GM21515 (cell line): ENCODE results near the gene GOLGA1.
A peak's percentile ranks its signal among the peaks of the same experiment; 100 is the strongest.

Experiments used
- ATAC-seq: cut with Tn5 transposase; IDR thresholded peaks from one replicate; pipeline ENCODE4 v1.9.1; 2021; ENCODE audit not compliant: unreplicated experiment

GOLGA1 gene

GRCh38 chr9:124885551-124885950 is 55.3 kb downstream of the GOLGA1 start:
- ATAC-seq: no peak

- no peak for ATAC-seq
These were observed 56.5 kb downstream of the GOLGA1 start for GRCh38 chr9:124884376-124884775.

- ATAC-seq: no peak
These were observed 58.7 kb downstream of the GOLGA1 start for GRCh38 chr9:124882231-124882630.

GRCh38 chr9:124881138-124881743 is 59.6 kb downstream of the GOLGA1 start:
- no peak for ATAC-seq

GRCh38 chr9:124880501-124880900 is 60.4 kb downstream of the GOLGA1 start:
- no peak for ATAC-seq

- ATAC-seq: no peak
These were observed 61.7 kb downstream of the GOLGA1 start for GRCh38 chr9:124879226-124879625.

- no peak for ATAC-seq
These were observed 62.4 kb downstream of the GOLGA1 start for GRCh38 chr9:124878518-124878917.

- no peak for ATAC-seq
These were observed 62.9 kb downstream of the GOLGA1 start for GRCh38 chr9:124878021-124878420.

- ATAC-seq: no peak
These were observed 63.7 kb downstream of the GOLGA1 start for GRCh38 chr9:124877021-124877782.

GRCh38 chr9:124875501-124875900 is 65.4 kb downstream of the GOLGA1 start:
- ATAC-seq: no peak

GRCh38 chr9:124873664-124874063 is 67.2 kb downstream of the GOLGA1 start:
- ATAC-seq: no peak

- ATAC-seq: no peak
These were observed 69.7 kb downstream of the GOLGA1 start for GRCh38 chr9:124871156-124871561.

GRCh38 chr9:124870723-124871122 is 70.2 kb downstream of the GOLGA1 start:
- ATAC-seq: no peak

- ATAC-seq: peak; percentile 46
These were observed 70.8 kb downstream of the GOLGA1 start for GRCh38 chr9:124869986-124870560.

- peak; percentile 7 for ATAC-seq
These were observed 71.4 kb downstream of the GOLGA1 start for GRCh38 chr9:124869466-124869985.

GRCh38 chr9:124868511-124869465 is 72.1 kb downstream of the GOLGA1 start:
- ATAC-seq: peak; percentile 54

- ATAC-seq: no peak
These were observed 77.5 kb downstream of the GOLGA1 start for GRCh38 chr9:124863371-124863871.

GRCh38 chr9:124861342-124862229 is 79.3 kb downstream of the GOLGA1 start, which contains the start of the genes ARPC5L and RPL35:
ARPC5L (plus strand) TSS chr9:124862130; CDS start chr9:124869291, 7,161 bp downstream.
RPL35 (minus strand) TSS chr9:124861957; CDS start chr9:124861912, 45 bp downstream.
- ATAC-seq: peak; percentile 88

- no peak for ATAC-seq
These were observed 80.1 kb downstream of the GOLGA1 start for GRCh38 chr9:124860582-124861341.
